Breast epithelium (tissue), 4 donors: ENCODE measurements around the gene CYLC1. TPM values are rescaled to one million over a fixed set of nuclear protein-coding genes. Genes with fewer than 3 reads are reported as not detected.

Source experiments
- DNase-seq, 2 donors: peaks; one replicate each; pipeline ENCODE4 v3.0.0-alpha.2; 2019; ENCODE audit warnings: low spot score in 2 of 2
- H3K27ac ChIP-seq, 2 donors: fragments of 200-600 bp; sonication (generic) in 1 of 2; one replicate each; pipeline ENCODE4 v1.5.1; 2016 to 2019; ENCODE audit warnings: mild to moderate bottlenecking in 1 of 2
- H3K27me3 ChIP-seq, 2 donors: fragments of 200-600 bp; sonication (generic) in 1 of 2; one replicate each; pipeline versions ENCODE4 v1.5.1 to v1.6.0; 2017 to 2019; ENCODE audit warnings: control low read depth in 1 of 2, mild to moderate bottlenecking in 1 of 2
- H3K36me3 ChIP-seq: fragments of 200-600 bp; one replicate; pipeline ENCODE4 v1.5.1; 2019
- H3K4me1 ChIP-seq, 2 donors: fragments of 200-600 bp; sonication (generic); one replicate each; pipeline ENCODE4 v1.5.1; 2016 to 2019; ENCODE audit warnings: control low read depth in 1 of 2
- H3K4me3 ChIP-seq, 3 donors: fragments of 200-600 bp; sonication (generic); 1 replicate in 2 of 3; 2 replicates in 1 of 3; pipeline ENCODE4 v1.5.1; 2016 to 2019; ENCODE audit warnings: mild to moderate bottlenecking in 3 of 3, moderate library complexity in 2 of 3
- H3K9me3 ChIP-seq, 2 donors: fragments of 200-600 bp; sonication (generic) in 1 of 2; one replicate each; pipeline ENCODE4 v1.5.1; 2016 to 2019; ENCODE audit warnings: control low read depth in 1 of 2
- CTCF ChIP-seq, 3 donors: fragments of 450-650 bp; IDR thresholded peaks; one replicate each; pipeline ENCODE4 v1.5.1; 2016 to 2017; ENCODE audit warnings: antibody characterized with exemption in 3 of 3, mild to moderate bottlenecking in 3 of 3, moderate library complexity in 3 of 3
- POLR2A ChIP-seq: fragments of 450-650 bp; IDR thresholded peaks from one replicate; pipeline ENCODE4 v1.6.1; 2016; ENCODE audit warnings: antibody characterized with exemption, mild to moderate bottlenecking, moderate library complexity
- POLR2AphosphoS5 ChIP-seq, 3 donors: sonication (generic); formaldehyde crosslinking; IDR thresholded peaks; one replicate each; pipeline ENCODE4 v1.6.1; 2017; ENCODE audit warnings: antibody characterized with exemption in 3 of 3
- intact Hi-C: fragments of 100-400 bp; cut with DNase I; formaldehyde crosslinking; loops from one replicate; pipeline ENCODE4 v1.15.1; 2023; ENCODE audit warnings: low total_unique reads
- total RNA-seq, 3 donors: library from RNA; depleted of rRNA; stranded (reverse); fragments of >200 nt; gene quantifications; one replicate each; pipeline ENCODE4 v1.1.0, GENCODE V29; 2016

CYLC1 gene
- total RNA-seq, 3 donors from 2014 or later: not detected

GRCh38 chrX:83847339-83847738 is 13.6 kb upstream of the CYLC1 start:
- H3K36me3 ChIP-seq: no peaks in the 10 kb centered on the region
- TF ChIP-seq POLR2AphosphoS5 (IDR thresholded peaks at IDR 0.05): no peak
- no peak for TF ChIP-seq CTCF (IDR thresholded peaks at IDR 0.05)
- no peak for TF ChIP-seq POLR2A
- H3K4me1 ChIP-seq: no peaks in the 10 kb centered on the region
- H3K9me3 ChIP-seq: peaks cover 0 to 9% of the 10 kb centered on the region in 2 donors
- no peak for DNase-seq
- H3K27ac ChIP-seq: no peak overlapping the region
- H3K4me3 ChIP-seq: no peak overlapping the region
- intact Hi-C loops: no loop called here
- H3K27me3 ChIP-seq: peaks cover 0 to 21% of the 10 kb centered on the region in 2 donors

- Histone ChIP-seq H3K36me3 (no peaks in the 10 kb centered on the region), H3K27me3 (peaks cover 0 to 29% of the 10 kb centered on the region in 2 donors), H3K4me3 (no peak overlapping the region), H3K4me1 (no peaks in the 10 kb centered on the region), H3K27ac (no peak overlapping the region), H3K9me3 (no peaks in the 10 kb centered on the region)
- TF ChIP-seq POLR2A (no peak), POLR2AphosphoS5 (IDR thresholded peaks at IDR 0.05) (no peak), CTCF (IDR thresholded peaks at IDR 0.05) (no peak)
- no peak for DNase-seq
- intact Hi-C loops: no loop called here
Measured at GRCh38 chrX:83888585-83888984, 27.6 kb downstream of the CYLC1 start.

DNA sequence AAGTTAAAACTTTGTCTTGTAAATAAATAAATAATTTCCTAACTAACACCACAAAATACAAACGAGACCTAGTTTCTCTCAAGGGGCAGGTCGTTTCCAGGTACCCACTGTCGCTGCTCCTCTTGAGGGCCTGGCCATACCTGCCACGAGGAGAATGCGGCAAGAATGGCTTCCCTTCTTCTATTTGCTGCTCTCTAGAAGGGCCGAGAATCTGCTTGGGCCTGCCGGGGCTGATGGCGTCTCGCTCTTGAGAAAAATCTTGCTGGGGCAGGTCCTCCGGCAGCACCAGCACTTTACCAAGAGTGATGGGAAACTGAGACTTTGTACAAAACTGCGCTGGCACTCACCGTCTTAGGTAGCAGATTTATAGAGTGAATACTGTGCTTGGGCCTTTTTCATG is 31.5 kb downstream of the CYLC1 start:
- H3K4me3 ChIP-seq: no peak overlapping the region
- H3K27ac ChIP-seq: no peak overlapping the region
- H3K36me3 ChIP-seq: no peaks in the 10 kb centered on the region
- TF ChIP-seq POLR2A (no peak), POLR2AphosphoS5 (IDR thresholded peaks at IDR 0.05) (no peak), CTCF (IDR thresholded peaks at IDR 0.05) (no peak)
- no peaks in the 10 kb centered on the region for H3K4me1 ChIP-seq
- H3K27me3 ChIP-seq: peaks cover 0 to 26% of the 10 kb centered on the region in 2 donors
- no peaks in the 10 kb centered on the region for H3K9me3 ChIP-seq
- DNase-seq: no peak
- intact Hi-C loops: no loop called here

GRCh38 chrX:83906921-83907320 is 46.0 kb downstream of the CYLC1 start:
- no peak overlapping the region for H3K27ac ChIP-seq
- TF ChIP-seq CTCF (IDR thresholded peaks at IDR 0.05) (no peak), POLR2AphosphoS5 (IDR thresholded peaks at IDR 0.05) (no peak), POLR2A (no peak)
- peaks cover 0 to 2% of the 10 kb centered on the region in 2 donors for H3K27me3 ChIP-seq
- intact Hi-C loops: no loop called here
- H3K4me1 ChIP-seq: no peaks in the 10 kb centered on the region
- DNase-seq: no peak
- H3K4me3 ChIP-seq: no peak overlapping the region
- H3K9me3 ChIP-seq: no peaks in the 10 kb centered on the region
- no peaks in the 10 kb centered on the region for H3K36me3 ChIP-seq

DNA sequence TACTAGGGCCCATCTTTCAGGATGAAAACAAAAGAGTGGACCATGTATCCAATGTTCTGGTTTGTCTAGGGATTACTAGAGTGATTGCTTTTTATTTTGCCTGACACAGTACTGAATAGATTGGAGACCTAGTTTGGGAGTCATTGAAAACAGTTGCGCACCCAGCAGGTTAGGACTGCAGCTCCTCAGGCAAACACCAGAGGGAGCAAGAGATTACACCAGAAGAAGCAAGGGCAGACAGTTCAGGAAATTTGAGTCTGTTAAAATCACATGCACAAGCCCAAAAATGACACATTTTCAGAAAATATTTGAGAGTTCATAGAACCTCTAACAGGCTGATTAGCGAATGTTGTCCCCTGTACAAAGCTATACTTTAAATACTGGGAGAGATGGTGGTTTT is 55.6 kb downstream of the CYLC1 start:
- no peaks in the 10 kb centered on the region for H3K4me1 ChIP-seq
- intact Hi-C loops: no loop called here
- no peak for DNase-seq
- TF ChIP-seq POLR2A (no peak), POLR2AphosphoS5 (IDR thresholded peaks at IDR 0.05) (no peak), CTCF (IDR thresholded peaks at IDR 0.05) (no peak)
- no peak overlapping the region for H3K27ac ChIP-seq
- H3K27me3 ChIP-seq: peaks cover 0 to 8% of the 10 kb centered on the region in 2 donors
- no peak overlapping the region for H3K4me3 ChIP-seq
- no peaks in the 10 kb centered on the region for H3K9me3 ChIP-seq
- H3K36me3 ChIP-seq: no peaks in the 10 kb centered on the region
